NCI-H1417 treated with DMSO at 0.1 percent for 48 hours (cell line): ENCODE data around the gene C9orf85.

Experiments
- DNase-seq: peaks from one replicate; lab custom pipeline; 2025; lab: John Stamatoyannopoulos, UW

C9orf85 gene

GRCh38 chr9:71904076-71904475, 7.4 kb upstream of the C9orf85 start:
- DNase-seq: no peak

GRCh38 chr9:71908825-71909224, 2.6 kb upstream of the C9orf85 start:
- DNase-seq: no peak

GRCh38 chr9:71909887-71910649, 1.4 kb upstream of the C9orf85 start:
- DNase-seq: no peak

- DNase-seq: no peak
Observed at GRCh38 chr9:71910650-71911060, 784 bp upstream of the C9orf85 start.

- no peak for DNase-seq
Observed at GRCh38 chr9:71911908-71912335, 483 bp downstream of the C9orf85 start.

GRCh38 chr9:71915495-71915894, 4.1 kb downstream of the C9orf85 start:
- DNase-seq: no peak

GRCh38 chr9:71916834-71917534, 5.5 kb downstream of the C9orf85 start:
- no peak for DNase-seq

- DNase-seq: no peak
Observed at GRCh38 chr9:71918419-71918818, 7.0 kb downstream of the C9orf85 start.

GRCh38 chr9:71920456-71921189, 9.2 kb downstream of the C9orf85 start:
- no peak for DNase-seq

- no peak for DNase-seq
Observed at GRCh38 chr9:71921190-71921814, 9.9 kb downstream of the C9orf85 start.

GRCh38 chr9:71924576-71924975, 13.1 kb downstream of the C9orf85 start:
- DNase-seq: no peak

GRCh38 chr9:71925834-71926233, 14.4 kb downstream of the C9orf85 start:
- no peak for DNase-seq

- DNase-seq: no peak
Observed at GRCh38 chr9:71928376-71928775, 16.9 kb downstream of the C9orf85 start.

GRCh38 chr9:71928806-71929205, 17.4 kb downstream of the C9orf85 start:
- DNase-seq: no peak

- DNase-seq: no peak
Observed at GRCh38 chr9:71929223-71929622, 17.8 kb downstream of the C9orf85 start.

GRCh38 chr9:71929791-71930440, 18.5 kb downstream of the C9orf85 start:
- no peak for DNase-seq

GRCh38 chr9:71931166-71931565, 19.7 kb downstream of the C9orf85 start:
- DNase-seq: no peak

GRCh38 chr9:71936066-71936465, 24.6 kb downstream of the C9orf85 start:
- DNase-seq: no peak

- DNase-seq: no peak
Observed at GRCh38 chr9:71937070-71937625, 25.7 kb downstream of the C9orf85 start.

- DNase-seq: no peak
Observed at GRCh38 chr9:71937898-71938297, 26.5 kb downstream of the C9orf85 start.

- DNase-seq: no peak
Observed at GRCh38 chr9:71941060-71941568, 29.7 kb downstream of the C9orf85 start.
